Pancreas (tissue), 10 donors: ENCODE measurements around the gene UBAC2. TPM values are rescaled to one million over a fixed set of nuclear protein-coding genes. Genes with fewer than 3 reads are reported as not detected.

ENCODE experiments used
- ATAC-seq, 4 donors: fragments of 200-7000 bp; cut with Tn5 transposase; one replicate each; pipeline versions ENCODE4 v1.8.0 to v1.9.1; 2020; ENCODE audit warnings: mild to moderate bottlenecking in 4 of 4, moderate library complexity in 4 of 4
- DNase-seq, 6 donors: peaks; one replicate each; pipeline ENCODE4 v3.0.0-alpha.2; 2020
- FAIRE-seq: peaks from 2 replicates; lab custom pipeline; 2012; peaks lifted over from hg19 to GRCh38; lab: Jason Lieb, UNC
- H3K27ac ChIP-seq, 4 donors: fragments of 200-600 bp; sonication (generic); 1 replicate in 3 of 4; 2 replicates in 1 of 4; pipeline versions ENCODE4 v1.5.0 to v1.8.0; 2020
- H3K27me3 ChIP-seq, 4 donors: fragments of 200-600 bp; one replicate each; pipeline ENCODE4 v1.8.0; 2021
- H3K36me3 ChIP-seq, 3 donors: fragments of 200-600 bp; sonication (generic) in 1 of 3; one replicate each; pipeline versions ENCODE4 v1.5.0 to v1.8.0; 2020 to 2021
- H3K4me1 ChIP-seq, 3 donors: fragments of 200-600 bp; one replicate each; pipeline ENCODE4 v1.8.0; 2021
- H3K4me3 ChIP-seq, 4 donors: fragments of 200-600 bp; sonication (generic) in 2 of 4; one replicate each; pipeline versions ENCODE4 v1.5.0 to v1.8.0; 2020 to 2021
- H3K9me3 ChIP-seq, 4 donors: fragments of 200-600 bp; one replicate each; pipeline ENCODE4 v1.8.0; 2021
- CTCF ChIP-seq, 4 donors: fragments of 200-600 bp; sonication (generic) in 3 of 4; IDR thresholded peaks; one replicate each; pipeline versions ENCODE4 v1.5.0 to v1.8.0; 2021; ENCODE audit warnings: antibody characterized with exemption in 4 of 4
- WGBS, 2 donors: extraction: QIAGEN DNeasy Blood & Tissue Kit; methylation state at CpG; one replicate each; pipeline ENCODE4 v1.1.7; 2013; 5-methylcytosine and 5-hydroxymethylcytosine counted together
- intact Hi-C, 3 donors: fragments of 100-400 bp; cut with DNase I; formaldehyde crosslinking; loops; one replicate each; pipeline versions ENCODE4 v1.11.1 to v1.14.2; 2022
- polyA plus RNA-seq, 2 donors: library from polyadenylated mRNA; stranded (reverse); fragments of 200-250 nt; gene quantifications; one replicate each; pipeline ENCODE4 v1.2.3, GENCODE V29; 2013
- total RNA-seq, 6 donors: library from RNA; stranded (reverse); fragmentation: NEBNext Ultra II Directional in 4 of 6; extraction: Animal tissue kit (Norgen Biotek cat#: 25700) in 4 of 6; gene quantifications; one replicate each; pipeline versions ENCODE4 v1.2.1 to v1.2.4, GENCODE V29; 2021 to 2023
- donor health status: healthy with polysubstance abuse.
- donor health status: DM: no; HTN: no; CAD: no; lungs with moderate emphysema.
- donor health status: DM: no; HTN: no; CAD: no.
- donor health status: control.
- donor health status: control.
- donor health status: Bipolar disorder and iron deficiency.
- donor health status: DM: yes; HTN: yes; CAD: no.
- donor health status: DM: no; HTN: no; CAD: no.
- donor health status: DM: no; HTN: no; CAD: no.
- donor health status: DM: yes; HTN: yes; CAD: no.

UBAC2 gene
- total and polyA plus RNA-seq, 8 donors = 17.5 to 29.5 (median 26.9) TPM

- Histone ChIP-seq H3K9me3 (no peaks in the 10 kb centered on the region), H3K36me3 (no peaks in the 10 kb centered on the region), H3K4me1 (no peaks in the 10 kb centered on the region), H3K4me3 (no peak overlapping the region), H3K27me3 (no peaks in the 10 kb centered on the region), H3K27ac (no peak overlapping the region)
- ATAC-seq (no peak), DNase-seq (no peak), FAIRE-seq (no peak)
- WGBS, 2 donors = 82% methylated on average over 7 of the region's 7 CpGs
- intact Hi-C loops = no loop called here
- no peak for TF ChIP-seq CTCF (IDR thresholded peaks at IDR 0.05)
Measured at GRCh38 chr13:99294958-99295357, 94.3 kb downstream of the UBAC2 start.

GRCh38 chr13:99295488-99296252 lies 95.0 kb downstream of the UBAC2 start:
- Histone ChIP-seq H3K4me1 (no peaks in the 10 kb centered on the region), H3K36me3 (no peaks in the 10 kb centered on the region), H3K27ac (no peak overlapping the region), H3K27me3 (no peaks in the 10 kb centered on the region), H3K9me3 (no peaks in the 10 kb centered on the region), H3K4me3 (no peak overlapping the region)
- FAIRE-seq (no peak), ATAC-seq (no peak), DNase-seq (no peak)
- WGBS, 2 donors = 94 to 96% methylated on average over 12 of the region's 12 CpGs
- no peak for TF ChIP-seq CTCF (IDR thresholded peaks at IDR 0.05)
- intact Hi-C loops = no loop called here

- intact Hi-C loops = no loop called here
- no peaks in the 10 kb centered on the region for H3K9me3 ChIP-seq
- no peak overlapping the region for H3K4me3 ChIP-seq
- 87 to 94% methylated on average over 4 of the region's 4 CpGs for WGBS, 2 donors
- no peaks in the 10 kb centered on the region for H3K27me3 ChIP-seq
- no peak for TF ChIP-seq CTCF (IDR thresholded peaks at IDR 0.05)
- H3K36me3 ChIP-seq = no peaks in the 10 kb centered on the region
- no peak overlapping the region for H3K27ac ChIP-seq
- DNase-seq (no peak), ATAC-seq (peak in 1 of 4 donors; percentile 27), FAIRE-seq (no peak)
- no peaks in the 10 kb centered on the region for H3K4me1 ChIP-seq
Measured at GRCh38 chr13:99296398-99296797, 95.7 kb downstream of the UBAC2 start.

- ATAC-seq (no peak), FAIRE-seq (no peak), DNase-seq (no peak)
- no peaks in the 10 kb centered on the region for H3K4me1 ChIP-seq
- no peaks in the 10 kb centered on the region for H3K9me3 ChIP-seq
- H3K27me3 ChIP-seq = no peaks in the 10 kb centered on the region
- H3K4me3 ChIP-seq = no peak overlapping the region
- no peak overlapping the region for H3K27ac ChIP-seq
- H3K36me3 ChIP-seq = no peaks in the 10 kb centered on the region
- no peak for TF ChIP-seq CTCF (IDR thresholded peaks at IDR 0.05)
- intact Hi-C loops = no loop called here
Measured at GRCh38 chr13:99297331-99297730, 96.7 kb downstream of the UBAC2 start.

- TF ChIP-seq CTCF (IDR thresholded peaks at IDR 0.05) = no peak
- intact Hi-C loops = no loop called here
- H3K9me3 ChIP-seq = no peaks in the 10 kb centered on the region
- H3K27ac ChIP-seq = no peak overlapping the region
- H3K36me3 ChIP-seq = no peaks in the 10 kb centered on the region
- H3K4me1 ChIP-seq = no peaks in the 10 kb centered on the region
- no peak for ATAC-seq
- WGBS, 2 donors = 88% methylated on average over 2 of the region's 2 CpGs
- DNase-seq = no peak
- no peaks in the 10 kb centered on the region for H3K27me3 ChIP-seq
- no peak for FAIRE-seq
- no peak overlapping the region for H3K4me3 ChIP-seq
Measured at GRCh38 chr13:99298056-99298455, 97.4 kb downstream of the UBAC2 start.
